Body of pancreas (tissue), 4 donors: Measurements from ENCODE around the gene RHD.
"Not testable (repeated sequence)": the region's sequence is repeated elsewhere in the genome, so short reads cannot be mapped to it uniquely, and the experiment has no call there.

Source experiments
- POLR2A ChIP-seq, 3 donors: fragments of 450-650 bp; IDR thresholded peaks; one replicate each; pipeline ENCODE4 v1.6.1; 2016; ENCODE audit warnings: antibody characterized with exemption in 3 of 3, mild to moderate bottlenecking in 2 of 3
- TF ChIP-seq, protein P1 (sequence below), 7 experiments: fragments of 450-650 bp in 4 of 7; fragments of 200-600 bp in 3 of 7; sonication (generic) in 3 of 7; IDR thresholded peaks; one replicate each; pipeline ENCODE4 v1.5.1; 2016 to 2019; ENCODE audit warnings: antibody characterized with exemption in 7 of 7

DNA sequence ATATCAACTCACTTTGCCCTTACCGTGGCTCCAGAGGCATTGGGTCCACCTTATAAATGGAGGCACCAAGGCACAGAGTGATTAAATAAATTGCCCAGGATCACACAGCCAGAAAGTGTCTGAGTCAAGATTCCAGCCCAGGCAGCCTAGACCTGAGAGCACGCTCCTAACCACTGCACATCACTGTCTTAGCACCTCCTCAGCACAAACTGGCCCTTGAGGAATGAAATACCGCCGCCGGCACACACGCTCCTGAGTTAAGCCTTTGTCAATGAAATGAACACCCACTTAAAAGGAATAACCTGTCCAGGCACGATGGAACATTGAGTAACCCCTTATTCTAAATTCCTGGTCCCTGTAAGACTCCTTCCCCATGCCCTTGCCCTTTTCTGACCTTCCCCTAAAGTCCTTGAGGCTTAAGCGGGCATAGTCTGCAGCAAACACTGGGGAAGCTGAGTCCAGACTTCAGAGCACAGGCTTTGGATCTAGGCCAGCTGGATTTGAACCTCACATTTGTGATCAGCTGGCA, 16.3 kb downstream of the RHD start:
- TF ChIP-seq POLR2A (IDR thresholded peaks at IDR 0.05), result not testable (repeated sequence)
- TF ChIP-seq, protein P1, sequence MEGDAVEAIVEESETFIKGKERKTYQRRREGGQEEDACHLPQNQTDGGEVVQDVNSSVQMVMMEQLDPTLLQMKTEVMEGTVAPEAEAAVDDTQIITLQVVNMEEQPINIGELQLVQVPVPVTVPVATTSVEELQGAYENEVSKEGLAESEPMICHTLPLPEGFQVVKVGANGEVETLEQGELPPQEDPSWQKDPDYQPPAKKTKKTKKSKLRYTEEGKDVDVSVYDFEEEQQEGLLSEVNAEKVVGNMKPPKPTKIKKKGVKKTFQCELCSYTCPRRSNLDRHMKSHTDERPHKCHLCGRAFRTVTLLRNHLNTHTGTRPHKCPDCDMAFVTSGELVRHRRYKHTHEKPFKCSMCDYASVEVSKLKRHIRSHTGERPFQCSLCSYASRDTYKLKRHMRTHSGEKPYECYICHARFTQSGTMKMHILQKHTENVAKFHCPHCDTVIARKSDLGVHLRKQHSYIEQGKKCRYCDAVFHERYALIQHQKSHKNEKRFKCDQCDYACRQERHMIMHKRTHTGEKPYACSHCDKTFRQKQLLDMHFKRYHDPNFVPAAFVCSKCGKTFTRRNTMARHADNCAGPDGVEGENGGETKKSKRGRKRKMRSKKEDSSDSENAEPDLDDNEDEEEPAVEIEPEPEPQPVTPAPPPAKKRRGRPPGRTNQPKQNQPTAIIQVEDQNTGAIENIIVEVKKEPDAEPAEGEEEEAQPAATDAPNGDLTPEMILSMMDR (IDR thresholded peaks at IDR 0.05), result not testable (repeated sequence)
